PC-9 (cell line): ENCODE results near the gene MAP4K5.

Source experiments
- CTCF ChIP-seq: fragments of 200-600 bp; sonication (generic); conservative IDR thresholded peaks from 2 replicates; pipeline ENCODE4 v1.6.1; 2017; ENCODE audit warnings: mixed run types, antibody characterized with exemption, mild to moderate bottlenecking, moderate library complexity
- EZH2 ChIP-seq: fragments of 200-600 bp; sonication (generic); IDR thresholded peaks from 2 replicates; pipeline ENCODE4 v1.8.0; 2017; ENCODE audit warnings: antibody characterized with exemption, low read depth

- no peak for TF ChIP-seq CTCF
- no peak for TF ChIP-seq EZH2
Measured at GRCh38 chr14:50475460-50475859, 56.9 kb downstream of the MAP4K5 start.
